Measurements from ENCODE around the gene FDPS.
"Not testable (repeated sequence)": the region's sequence is repeated elsewhere in the genome, so short reads cannot be mapped to it uniquely, and the experiment has no call there.

FDPS gene

GRCh38 chr1:155285631-155286044, 23.0 kb upstream of the FDPS start:
- DNase-seq (ENCODE audit: low read depth in 2 of 2) = no peak

- no peak for DNase-seq (ENCODE audit: low read depth in 2 of 2)
Observed at GRCh38 chr1:155286544-155286943, 22.1 kb upstream of the FDPS start.

GRCh38 chr1:155287987-155288543, 20.6 kb upstream of the FDPS start:
- DNase-seq (ENCODE audit: low read depth in 2 of 2) = no peak

- DNase-seq (ENCODE audit: low read depth in 2 of 2) = not testable (repeated sequence)
Observed at GRCh38 chr1:155291006-155291405, 17.7 kb upstream of the FDPS start.

GRCh38 chr1:155293086-155293749, 15.4 kb upstream of the FDPS start:
- no peak for DNase-seq (ENCODE audit: low read depth in 2 of 2)

- DNase-seq (ENCODE audit: low read depth in 2 of 2) = no peak
Observed at GRCh38 chr1:155294520-155295182, 14.0 kb upstream of the FDPS start.

GRCh38 chr1:155295183-155295941, 13.3 kb upstream of the FDPS start:
- no peak for DNase-seq (ENCODE audit: low read depth in 2 of 2)

GRCh38 chr1:155295942-155296267, 12.8 kb upstream of the FDPS start:
- no peak for DNase-seq (ENCODE audit: low read depth in 2 of 2)

- DNase-seq (ENCODE audit: low read depth in 2 of 2) = no peak
Observed at GRCh38 chr1:155296661-155297060, 12.0 kb upstream of the FDPS start.

- DNase-seq (ENCODE audit: low read depth in 2 of 2) = no peak
Observed at GRCh38 chr1:155297384-155297783, 11.3 kb upstream of the FDPS start.

- no peak for DNase-seq (ENCODE audit: low read depth in 2 of 2)
Observed at GRCh38 chr1:155300024-155300423, 8.6 kb upstream of the FDPS start.

- DNase-seq (ENCODE audit: low read depth in 2 of 2) = no peak
Observed at GRCh38 chr1:155300553-155301329, 7.9 kb upstream of the FDPS start.

GRCh38 chr1:155301342-155301841, 7.3 kb upstream of the FDPS start, which contains the start of gene PKLR:
Gene PKLR, minus strand, starts transcription at chr1:155301438. Its CDS starts 43 bp downstream, at chr1:155301395.
- no peak for DNase-seq (ENCODE audit: low read depth in 2 of 2)

GRCh38 chr1:155304558-155305063, 4.1 kb upstream of the FDPS start:
- no peak for DNase-seq (ENCODE audit: low read depth in 2 of 2)

- DNase-seq (ENCODE audit: low read depth in 2 of 2) = no peak
Observed at GRCh38 chr1:155305881-155306391, 2.7 kb upstream of the FDPS start.

- DNase-seq (ENCODE audit: low read depth in 2 of 2) = no peak
Observed at GRCh38 chr1:155307247-155307740, 1.4 kb upstream of the FDPS start.

GRCh38 chr1:155309423-155310021, 856 bp downstream of the FDPS start:
- DNase-seq (ENCODE audit: low read depth in 2 of 2) = no peak

- no peak for DNase-seq (ENCODE audit: low read depth in 2 of 2)
Observed at GRCh38 chr1:155313261-155313660, 4.6 kb downstream of the FDPS start.

GRCh38 chr1:155316922-155317321, 8.3 kb downstream of the FDPS start:
- DNase-seq (ENCODE audit: low read depth in 2 of 2) = no peak

- DNase-seq (ENCODE audit: low read depth in 2 of 2) = no peak
Observed at GRCh38 chr1:155318082-155318481, 9.4 kb downstream of the FDPS start.

GRCh38 chr1:155319536-155319935, 10.9 kb downstream of the FDPS start:
- DNase-seq (ENCODE audit: low read depth in 2 of 2) = no peak
